SH-SY5Y (cell line): Measurements from ENCODE around the gene TTLL13.

Source experiments
- GATA2 ChIP-seq: IDR thresholded peaks from 2 replicates; pipeline ENCODE4 v1.6.1; 2011; ENCODE audit warnings: mild to moderate bottlenecking, low read depth, low read length
- GATA3 ChIP-seq: IDR thresholded peaks from 2 replicates; pipeline ENCODE4 v1.6.1; 2011; ENCODE audit warnings: low read depth, mild to moderate bottlenecking, low read length, moderate library complexity

DNA sequence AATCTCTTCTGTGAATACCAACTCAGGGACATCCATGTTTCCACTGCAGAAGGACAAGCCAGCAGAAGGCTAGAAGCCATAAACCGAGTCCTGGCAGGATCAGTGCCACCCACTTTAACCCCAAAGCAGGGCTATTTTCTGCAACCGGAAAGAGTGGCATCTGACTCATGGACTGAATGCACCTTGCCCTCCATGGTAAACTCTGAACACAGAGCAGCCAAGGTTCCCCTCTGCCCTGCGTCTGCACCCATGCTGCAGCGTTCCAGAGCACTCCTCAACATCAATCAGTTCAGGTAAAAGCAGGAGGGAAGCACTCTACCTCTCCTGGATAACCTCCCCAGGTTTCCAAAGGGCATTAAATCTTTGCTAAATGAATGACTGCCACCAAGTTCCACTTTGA lies 15.3 kb downstream of the TTLL13 start:
- TF ChIP-seq GATA3 (no peak), GATA2 (no peak)
